Measurements from ENCODE around the gene CCDC192.

Gene CCDC192

GRCh38 chr5:127799293-127799905, 96.2 kb downstream of the CCDC192 start:
- H3K9me3 ChIP-seq (ENCODE audit: severe bottlenecking): no peaks in the 10 kb centered on the region
- no peak overlapping the region for H3K27ac ChIP-seq
- no peak for TF ChIP-seq CTCF (IDR thresholded peaks at IDR 0.05; ENCODE audit: low read depth, low read length)
- H3K36me3 ChIP-seq: no peaks in the 10 kb centered on the region
- H3K27me3 ChIP-seq (ENCODE audit: insufficient read depth, low read depth, severe bottlenecking): no peaks in the 10 kb centered on the region
- no peak for DNase-seq
- no peak overlapping the region for H3K4me3 ChIP-seq (ENCODE audit: low read depth, low read length)

GRCh38 chr5:127801751-127802476, 98.7 kb downstream of the CCDC192 start:
- Histone ChIP-seq H3K27ac (no peak overlapping the region), H3K4me3 (ENCODE audit: low read depth, low read length) (no peak overlapping the region), H3K27me3 (ENCODE audit: insufficient read depth, low read depth, severe bottlenecking) (no peaks in the 10 kb centered on the region), H3K9me3 (ENCODE audit: severe bottlenecking) (no peaks in the 10 kb centered on the region), H3K36me3 (no peaks in the 10 kb centered on the region)
- no peak for DNase-seq
- TF ChIP-seq CTCF (IDR thresholded peaks at IDR 0.05; ENCODE audit: low read depth, low read length): no peak

- no peak overlapping the region for H3K4me3 ChIP-seq (ENCODE audit: low read depth, low read length)
- no peaks in the 10 kb centered on the region for H3K36me3 ChIP-seq
- no peak for DNase-seq
- no peak overlapping the region for H3K27ac ChIP-seq
- H3K9me3 ChIP-seq (ENCODE audit: severe bottlenecking): no peaks in the 10 kb centered on the region
- TF ChIP-seq CTCF (IDR thresholded peaks at IDR 0.05; ENCODE audit: low read depth, low read length): no peak
- no peaks in the 10 kb centered on the region for H3K27me3 ChIP-seq (ENCODE audit: insufficient read depth, low read depth, severe bottlenecking)
Observed at GRCh38 chr5:127802477-127802865, 99.3 kb downstream of the CCDC192 start.

- H3K27me3 ChIP-seq (ENCODE audit: insufficient read depth, low read depth, severe bottlenecking): no peaks in the 10 kb centered on the region
- no peak for DNase-seq
- H3K4me3 ChIP-seq (ENCODE audit: low read depth, low read length): no peak overlapping the region
- no peak overlapping the region for H3K27ac ChIP-seq
- H3K36me3 ChIP-seq: no peaks in the 10 kb centered on the region
- no peak for TF ChIP-seq CTCF (IDR thresholded peaks at IDR 0.05; ENCODE audit: low read depth, low read length)
- no peaks in the 10 kb centered on the region for H3K9me3 ChIP-seq (ENCODE audit: severe bottlenecking)
Observed at GRCh38 chr5:127804886-127805426, 101.8 kb downstream of the CCDC192 start.

- H3K36me3 ChIP-seq: no peaks in the 10 kb centered on the region
- no peak for TF ChIP-seq CTCF (IDR thresholded peaks at IDR 0.05; ENCODE audit: low read depth, low read length)
- H3K4me3 ChIP-seq (ENCODE audit: low read depth, low read length): no peak overlapping the region
Observed at GRCh38 chr5:127805448-127805847, 102.3 kb downstream of the CCDC192 start.

More at GRCh38 chr5:127805448-127805847, 102.3 kb downstream of the CCDC192 start:
- H3K9me3 ChIP-seq (ENCODE audit: severe bottlenecking): no peaks in the 10 kb centered on the region
- H3K27me3 ChIP-seq (ENCODE audit: insufficient read depth, low read depth, severe bottlenecking): no peaks in the 10 kb centered on the region
- no peak for DNase-seq
- no peak overlapping the region for H3K27ac ChIP-seq

Data from WERI-Rb-1 (cell line).